T-helper 17 cell (primary cell): Measurements from ENCODE around the gene SLC35G2. TPM values are rescaled to one million over a fixed set of nuclear protein-coding genes. Genes with fewer than 3 reads are reported as not detected.
"Not testable (repeated sequence)": the region's sequence is repeated elsewhere in the genome, so short reads cannot be mapped to it uniquely, and the experiment has no call there.

Source experiments
- ATAC-seq: fragments of 150-1000 bp; cut with Tn5 transposase; 2 replicates; pipeline ENCODE4 v1.10.0; 2021; ENCODE audit warnings: mild to moderate bottlenecking, moderate library complexity
- DNase-seq, 3 donors: peaks; one replicate each; pipeline versions ENCODE4 v3.0.0 to v3.0.0-alpha.2; 2020 to 2021
- H3K9me3 ChIP-seq: one replicate; pipeline ENCODE4 v1.7.0; 2013; ENCODE audit warnings: low read length, mild to moderate bottlenecking; ENCODE audit not compliant: control insufficient read depth, poor library complexity, severe bottlenecking
- H3K27ac Mint-ChIP-seq: one replicate; pipeline ENCODE4 v1.8.0; 2022; ENCODE audit warnings: mild to moderate bottlenecking, moderate library complexity, mixed read lengths
- H3K27me3 Mint-ChIP-seq: one replicate; pipeline ENCODE4 v1.8.0; 2022; ENCODE audit warnings: mixed read lengths
- H3K36me3 Mint-ChIP-seq: one replicate; pipeline ENCODE4 v1.8.0; 2022; ENCODE audit warnings: low read depth, mixed read lengths
- H3K4me1 Mint-ChIP-seq: one replicate; pipeline ENCODE4 v1.8.0; 2022; ENCODE audit warnings: mild to moderate bottlenecking, mixed read lengths
- H3K4me3 Mint-ChIP-seq: one replicate; pipeline ENCODE4 v1.8.0; 2022; ENCODE audit warnings: mild to moderate bottlenecking, moderate library complexity, mixed read lengths
- total RNA-seq, 4 donors: library from RNA in 2 of 4; stranded (reverse) in 2 of 4; gene quantifications; one replicate each; pipeline ENCODE4 v1.2.3 and lab custom pipeline; 2022 to 2026

Gene SLC35G2
- total RNA-seq, 2 donors from 2014 or later, result 0.15 TPM; not detected in 1

DNA sequence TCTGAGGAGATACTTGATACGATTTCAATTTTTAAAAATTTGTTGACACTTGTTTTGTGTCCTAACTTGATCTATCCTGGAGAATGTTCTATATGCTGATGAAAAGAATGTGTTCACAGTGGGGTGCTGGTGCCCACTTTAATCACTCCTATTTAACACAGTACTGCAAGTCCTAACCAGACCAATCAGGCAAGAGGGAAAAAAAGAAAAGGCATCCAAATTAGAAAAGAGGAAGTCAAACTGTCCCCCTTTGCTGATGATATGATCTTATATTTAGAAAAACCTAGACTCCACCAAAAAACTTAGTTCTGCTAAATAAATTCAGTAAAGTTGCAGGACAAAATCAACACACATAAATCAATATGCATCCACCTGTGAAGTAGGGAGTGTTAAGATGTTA is 83.6 kb downstream of the SLC35G2 start:
- DNase-seq, H3K9me3 ChIP-seq, H3K27ac Mint-ChIP-seq, H3K27me3 Mint-ChIP-seq, H3K36me3 Mint-ChIP-seq, ATAC-seq, H3K4me3 Mint-ChIP-seq: not testable (repeated sequence)
- H3K4me1 Mint-ChIP-seq, result peaks cover 53% of the 10 kb centered on the region

DNA sequence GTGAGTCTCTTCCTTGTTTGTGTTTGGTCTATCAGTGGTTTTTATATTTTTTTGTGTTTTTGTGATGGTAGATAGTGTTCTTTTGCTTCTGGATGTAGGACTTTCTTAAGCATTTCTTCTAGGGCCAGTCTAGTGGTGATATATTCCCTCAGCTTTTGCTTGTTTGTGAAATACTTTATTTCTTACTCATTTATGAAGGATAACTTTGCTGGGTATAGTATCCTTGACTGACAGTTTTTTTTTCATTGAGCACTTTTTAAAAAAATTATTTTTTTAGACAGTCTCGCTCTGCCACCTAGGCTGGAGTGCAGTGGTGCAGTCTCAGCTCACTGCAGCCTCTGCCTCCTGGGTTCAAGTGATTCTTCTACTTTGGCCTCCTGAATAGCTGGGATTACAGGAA is 85.0 kb downstream of the SLC35G2 start:
- H3K4me3 Mint-ChIP-seq, result no peak overlapping the region
- H3K27me3 Mint-ChIP-seq, result no peaks in the 10 kb centered on the region
- H3K36me3 Mint-ChIP-seq, result peaks cover 2% of the 10 kb centered on the region
- ATAC-seq (no peak), DNase-seq (no peak)
- no peak overlapping the region for H3K27ac Mint-ChIP-seq
- H3K9me3 ChIP-seq, result no peaks in the 10 kb centered on the region
- peaks cover 58% of the 10 kb centered on the region for H3K4me1 Mint-ChIP-seq

DNA sequence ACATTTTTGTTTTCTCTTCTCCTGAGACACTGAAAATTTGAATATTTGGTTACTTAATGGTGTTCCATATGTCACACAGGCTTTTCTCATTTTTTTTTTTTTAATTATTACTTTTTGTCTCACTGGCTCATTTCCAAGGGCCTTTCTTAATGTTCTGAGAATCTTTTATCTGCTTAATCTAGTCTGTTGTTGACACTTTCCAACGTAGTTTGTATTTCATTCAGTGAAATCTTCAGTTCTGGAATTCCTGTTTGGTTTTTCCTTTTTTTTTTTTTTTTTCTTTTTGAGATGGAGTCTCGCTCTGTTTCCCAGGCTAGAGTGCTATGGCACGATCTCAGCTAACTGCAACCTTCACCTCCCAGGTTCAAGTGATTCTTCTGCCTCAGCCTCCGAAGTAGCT is 85.8 kb downstream of the SLC35G2 start:
- Mint-ChIP-seq H3K4me1 (peaks cover 62% of the 10 kb centered on the region), H3K4me3 (no peak overlapping the region), H3K27ac (peak overlapping the region; percentile 6), H3K27me3 (no peaks in the 10 kb centered on the region), H3K36me3 (no peaks in the 10 kb centered on the region)
- H3K9me3 ChIP-seq, result no peaks in the 10 kb centered on the region
- no peak for ATAC-seq
- no peak for DNase-seq

Other genes starting within 250 kb of the SLC35G2 start
- 10 to 100 TPM; 46.9 to 48.5 TPM for gene STAG1, start 66.7 kb upstream of the SLC35G2 start, total RNA-seq
- 10 to 100 TPM; 59.0 to 59.1 TPM for gene NCK1, start 43.1 kb downstream of the SLC35G2 start, total RNA-seq
- 1 to 10 TPM; 3.2 to 4.2 TPM for gene IL20RB, start 138.9 kb downstream of the SLC35G2 start, total RNA-seq